ENCODE measurements around the gene ALDH18A1. TPM values are rescaled to one million over a fixed set of nuclear protein-coding genes. Genes with fewer than 3 reads are reported as not detected.

Gene ALDH18A1
- total RNA-seq, 4 donors from 2014 or later, result 4.7 to 112 (median 21.7) TPM

DNA sequence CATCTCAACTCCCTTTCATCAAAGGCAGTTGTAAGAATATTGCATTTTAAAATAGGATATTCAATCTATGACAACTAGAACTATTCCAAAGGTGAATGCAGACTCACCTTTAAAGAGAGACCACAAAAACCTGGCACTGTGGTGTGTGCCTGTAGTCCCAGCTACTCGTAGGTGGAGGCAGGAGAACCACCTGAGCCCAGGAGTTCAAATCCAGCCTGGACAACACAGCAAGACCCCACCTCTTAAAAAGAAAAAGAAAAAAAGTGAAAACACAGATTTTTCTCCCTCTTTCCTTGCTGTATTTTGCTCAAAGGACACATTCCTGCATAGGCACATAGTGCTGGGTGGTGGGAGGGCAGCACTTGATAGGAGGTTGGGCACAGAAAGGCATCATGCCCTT lies 739 bp upstream of the ALDH18A1 start:
- DNase-seq, result no peak
- Histone ChIP-seq H3K36me3 (no peaks in the 10 kb centered on the region), H3K4me3 (peak overlapping the region; percentile 82 to 96), H3K9me3 (no peaks in the 10 kb centered on the region), H3K27me3 (no peaks in the 10 kb centered on the region), H3K4me1 (no peaks in the 10 kb centered on the region), H3K27ac (no peak overlapping the region)
- intact Hi-C loops (cut with DNase I; ENCODE audit: low total_unique reads), result no loop called here
- TF ChIP-seq POLR2A (IDR thresholded peaks at IDR 0.05), result no peak
- TF ChIP-seq, protein P1, sequence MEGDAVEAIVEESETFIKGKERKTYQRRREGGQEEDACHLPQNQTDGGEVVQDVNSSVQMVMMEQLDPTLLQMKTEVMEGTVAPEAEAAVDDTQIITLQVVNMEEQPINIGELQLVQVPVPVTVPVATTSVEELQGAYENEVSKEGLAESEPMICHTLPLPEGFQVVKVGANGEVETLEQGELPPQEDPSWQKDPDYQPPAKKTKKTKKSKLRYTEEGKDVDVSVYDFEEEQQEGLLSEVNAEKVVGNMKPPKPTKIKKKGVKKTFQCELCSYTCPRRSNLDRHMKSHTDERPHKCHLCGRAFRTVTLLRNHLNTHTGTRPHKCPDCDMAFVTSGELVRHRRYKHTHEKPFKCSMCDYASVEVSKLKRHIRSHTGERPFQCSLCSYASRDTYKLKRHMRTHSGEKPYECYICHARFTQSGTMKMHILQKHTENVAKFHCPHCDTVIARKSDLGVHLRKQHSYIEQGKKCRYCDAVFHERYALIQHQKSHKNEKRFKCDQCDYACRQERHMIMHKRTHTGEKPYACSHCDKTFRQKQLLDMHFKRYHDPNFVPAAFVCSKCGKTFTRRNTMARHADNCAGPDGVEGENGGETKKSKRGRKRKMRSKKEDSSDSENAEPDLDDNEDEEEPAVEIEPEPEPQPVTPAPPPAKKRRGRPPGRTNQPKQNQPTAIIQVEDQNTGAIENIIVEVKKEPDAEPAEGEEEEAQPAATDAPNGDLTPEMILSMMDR (IDR thresholded peaks at IDR 0.05), result no peak

DNA sequence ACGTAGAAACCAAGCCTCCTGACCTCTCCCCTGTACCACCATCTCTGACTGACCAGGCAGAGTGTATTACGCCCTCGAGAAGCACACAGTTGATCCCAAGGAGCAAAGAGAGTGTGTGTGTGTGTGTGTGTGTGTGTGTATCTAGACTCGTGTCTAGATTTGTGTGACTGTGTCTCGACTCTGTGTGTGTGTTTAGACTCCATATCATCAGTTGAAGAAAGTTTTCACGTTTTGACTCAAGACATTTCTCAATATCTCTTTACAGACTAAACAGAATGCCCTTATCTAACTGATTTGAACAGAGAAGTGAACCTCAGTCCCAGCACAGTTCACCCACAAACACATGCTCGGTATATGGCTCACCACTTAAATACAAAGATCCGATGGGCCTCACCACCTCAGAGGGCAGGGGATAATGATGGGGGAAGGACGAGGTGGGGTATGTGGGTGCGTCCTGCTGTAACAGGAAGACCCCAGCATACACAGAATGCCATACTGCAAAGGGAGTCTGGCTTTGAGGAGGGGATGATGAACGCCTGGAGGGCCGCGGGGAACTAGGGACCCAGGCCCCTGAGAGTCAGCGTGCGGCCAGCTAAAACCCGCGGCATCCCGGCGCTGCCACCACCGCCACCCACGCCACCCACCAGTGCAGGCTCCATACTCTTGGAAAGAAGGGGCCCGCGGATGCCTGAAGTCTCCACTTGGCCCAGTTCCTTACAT lies 780 bp downstream of the ALDH18A1 start:
- no peak for DNase-seq
- H3K9me3 ChIP-seq, result no peaks in the 10 kb centered on the region
- peak overlapping the region; percentile 62 to 72 for H3K27ac ChIP-seq
- H3K4me3 ChIP-seq, result peak overlapping the region; percentile 82 to 96
- intact Hi-C loops (cut with DNase I; ENCODE audit: low total_unique reads), result no loop called here
- no peak for TF ChIP-seq POLR2A (IDR thresholded peaks at IDR 0.05)
- TF ChIP-seq, protein P1 (IDR thresholded peaks at IDR 0.05), result no peak
- H3K4me1 ChIP-seq, result no peaks in the 10 kb centered on the region
- no peaks in the 10 kb centered on the region for H3K36me3 ChIP-seq
- H3K27me3 ChIP-seq, result no peaks in the 10 kb centered on the region

DNA sequence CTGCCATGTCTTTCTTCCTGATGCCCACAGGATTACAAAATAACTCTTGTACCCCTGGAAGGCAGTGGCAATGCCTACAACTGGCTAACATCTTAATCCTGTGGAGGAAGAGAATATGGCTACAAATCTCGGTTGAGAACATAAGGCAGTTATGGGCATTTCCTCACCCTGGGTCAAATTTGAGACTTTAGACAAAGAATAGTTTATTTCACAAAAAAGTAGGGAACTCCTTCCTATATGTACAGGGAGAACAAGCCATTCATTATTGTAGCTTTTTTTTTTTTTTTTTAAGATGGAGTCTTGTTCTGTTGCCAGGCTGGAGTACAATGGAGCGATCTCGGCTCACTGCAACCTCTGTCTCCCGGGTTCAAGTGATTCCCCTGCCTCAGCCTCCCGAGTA lies 2.6 kb downstream of the ALDH18A1 start:
- Histone ChIP-seq H3K27ac (no peak overlapping the region), H3K36me3 (no peaks in the 10 kb centered on the region), H3K4me1 (no peaks in the 10 kb centered on the region), H3K9me3 (no peaks in the 10 kb centered on the region), H3K27me3 (no peaks in the 10 kb centered on the region), H3K4me3 (no peak overlapping the region)
- DNase-seq, result no peak
- TF ChIP-seq POLR2A (IDR thresholded peaks at IDR 0.05), result no peak
- TF ChIP-seq, protein P1 (IDR thresholded peaks at IDR 0.05), result no peak
- intact Hi-C loops (cut with DNase I; ENCODE audit: low total_unique reads), result no loop called here

DNA sequence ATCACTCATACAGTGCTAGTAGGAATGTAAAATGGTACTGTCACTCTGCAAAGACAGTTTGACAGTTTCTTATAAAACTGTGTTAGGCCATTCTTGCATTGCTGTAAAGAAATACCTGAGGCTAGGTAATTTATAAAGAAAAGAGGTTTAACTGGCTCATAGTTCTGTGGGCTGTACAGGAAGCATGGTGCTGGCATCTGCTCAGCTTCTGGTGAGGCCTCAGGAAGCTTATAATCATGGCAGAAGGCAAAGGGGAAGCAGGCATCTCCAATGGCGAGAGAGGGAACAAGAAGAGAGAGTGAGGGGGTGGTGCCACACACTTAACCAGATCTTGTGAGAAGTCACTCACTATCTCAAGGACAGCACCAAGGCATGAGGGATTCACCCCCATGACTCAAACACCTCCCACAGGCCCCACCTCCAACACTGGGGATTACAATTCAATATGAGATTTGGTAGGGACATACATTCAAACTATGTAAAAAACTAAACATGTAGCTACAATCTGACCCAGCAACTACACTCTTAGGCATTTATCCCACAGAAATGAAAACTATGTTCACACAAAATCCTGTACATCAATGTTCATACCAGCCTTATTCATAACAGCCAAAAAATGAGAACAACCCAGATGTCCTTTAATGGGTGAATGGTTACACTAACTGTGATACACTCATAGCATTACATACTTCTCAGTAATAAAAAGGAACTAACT lies 5.0 kb downstream of the ALDH18A1 start:
- H3K36me3 ChIP-seq, result no peaks in the 10 kb centered on the region

More for the DNA sequence above, 5.0 kb downstream of the ALDH18A1 start:
- H3K4me3 ChIP-seq, result no peak overlapping the region
- H3K4me1 ChIP-seq, result no peaks in the 10 kb centered on the region
- no peaks in the 10 kb centered on the region for H3K27me3 ChIP-seq
- no peak for DNase-seq
- no peak for TF ChIP-seq POLR2A (IDR thresholded peaks at IDR 0.05)
- TF ChIP-seq, protein P1 (IDR thresholded peaks at IDR 0.05), result no peak
- H3K9me3 ChIP-seq, result no peaks in the 10 kb centered on the region
- H3K27ac ChIP-seq, result no peak overlapping the region
- intact Hi-C loops (cut with DNase I; ENCODE audit: low total_unique reads), result no loop called here
